Renal pelvis (tissue), 4 donors: ENCODE data around the gene SEC31A. TPM values are rescaled to one million over a fixed set of nuclear protein-coding genes. Genes with fewer than 3 reads are reported as not detected.

ENCODE experiments used
- DNase-seq: peaks from one replicate; pipeline ENCODE4 v3.0.0-alpha.2; 2013
- polyA plus RNA-seq, 3 donors: library from polyadenylated mRNA; unstranded; fragments of 120-200 nt; gene quantifications; one replicate each; pipeline ENCODE4 v1.2.1, GENCODE V29; 2013; ENCODE audit not compliant: insufficient read length in 3 of 3

The SEC31A gene
- polyA plus RNA-seq, 3 donors = 212 to 259 (median 243) TPM

- DNase-seq = peak; percentile 72
These were observed 92.6 kb downstream of the SEC31A start, which contains the start of gene SCD5 for GRCh38 chr4:82798168-82799005. Gene SCD5 (minus strand): TSS chr4:82798796. CDS start chr4:82798537, 259 bp downstream.

DNA sequence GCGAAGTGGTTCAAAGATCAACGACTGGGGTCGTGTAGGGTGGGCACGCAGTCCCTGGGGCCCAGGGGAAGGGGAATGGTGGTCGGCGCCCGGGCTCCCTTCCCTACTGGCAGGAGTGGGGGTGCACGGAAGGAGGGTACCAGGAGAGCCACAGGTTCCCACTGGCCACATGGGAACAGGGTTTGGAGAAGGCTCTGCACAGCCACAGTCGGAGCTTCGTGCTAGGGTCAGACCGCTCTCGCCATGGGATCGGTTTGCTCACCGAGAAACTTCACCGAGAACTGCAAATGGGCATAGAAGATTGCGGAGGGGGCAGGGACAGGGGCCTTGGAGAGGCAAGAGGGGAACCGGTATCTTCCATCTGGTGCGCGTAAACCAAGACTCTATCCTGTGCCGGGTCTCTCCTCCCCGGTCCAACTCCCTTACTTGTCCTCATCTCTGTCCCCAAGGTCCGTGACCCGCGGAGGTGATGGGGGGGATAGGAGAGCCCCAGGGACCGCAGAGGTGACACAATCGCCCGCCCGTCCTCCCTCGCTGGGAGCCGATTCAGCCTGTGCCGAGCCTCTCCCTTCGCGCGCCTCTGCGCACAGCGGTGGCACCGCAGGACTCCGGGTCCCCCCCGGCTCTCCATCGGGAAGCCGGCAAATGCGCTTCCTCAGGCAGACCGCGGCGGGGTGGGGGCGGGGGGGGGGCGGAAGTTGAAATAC is 93.4 kb downstream of the SEC31A start:
- DNase-seq = peak; percentile 36

DNA sequence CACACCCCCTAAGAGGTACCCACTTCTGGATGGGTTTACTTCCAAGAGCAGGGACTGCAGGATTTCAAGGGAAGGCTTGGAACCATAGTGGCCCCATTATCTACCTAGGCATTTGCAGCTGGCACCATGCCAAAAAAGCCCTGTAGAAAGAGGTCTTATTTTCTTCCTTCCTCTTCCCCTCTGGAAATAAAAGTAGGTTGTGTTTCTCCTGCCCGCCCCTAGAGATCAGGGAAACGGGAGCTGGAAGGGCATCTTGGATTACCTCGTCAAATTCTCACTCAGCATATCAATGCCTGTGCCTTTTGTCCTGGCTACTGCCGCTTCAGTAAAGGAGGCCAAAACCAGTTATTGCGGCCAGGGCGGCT is 93.9 kb downstream of the SEC31A start:
- DNase-seq = peak; percentile 12

DNA sequence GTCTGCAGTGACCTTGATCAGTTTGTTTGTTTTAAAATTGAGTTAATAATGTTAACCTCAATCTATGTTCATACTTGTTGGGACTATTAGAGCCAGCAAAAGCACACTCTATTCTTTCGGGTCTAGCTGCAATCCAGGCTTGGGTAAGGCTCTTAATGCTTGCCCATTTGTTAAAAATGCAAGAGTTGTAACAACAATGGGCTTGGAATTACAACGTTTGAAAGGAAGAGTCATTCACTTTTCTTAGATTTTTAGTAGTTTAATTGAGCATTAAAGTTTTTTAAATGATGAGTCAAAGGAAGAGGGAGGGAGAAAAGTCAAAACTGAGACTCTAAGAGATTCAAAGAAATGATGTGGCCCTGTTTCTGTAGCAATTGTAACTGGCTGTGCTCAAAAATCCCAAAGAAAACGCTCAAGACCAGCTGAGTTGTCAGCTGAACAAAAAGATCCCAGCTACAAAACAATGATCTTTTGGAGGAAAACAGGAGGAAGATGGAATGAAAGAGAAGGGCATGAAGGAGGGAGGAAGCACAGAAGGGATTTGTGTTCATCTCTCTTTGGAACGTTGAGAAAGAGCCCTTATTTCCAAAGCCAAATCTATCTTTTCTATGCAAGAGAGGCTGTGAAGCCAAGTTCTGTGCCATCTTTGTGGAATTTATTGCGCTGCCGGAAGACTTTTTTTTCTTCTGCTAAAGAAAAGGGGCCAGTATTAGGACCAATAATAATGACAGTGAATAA is 97.9 kb downstream of the SEC31A start:
- DNase-seq = no peak

DNA sequence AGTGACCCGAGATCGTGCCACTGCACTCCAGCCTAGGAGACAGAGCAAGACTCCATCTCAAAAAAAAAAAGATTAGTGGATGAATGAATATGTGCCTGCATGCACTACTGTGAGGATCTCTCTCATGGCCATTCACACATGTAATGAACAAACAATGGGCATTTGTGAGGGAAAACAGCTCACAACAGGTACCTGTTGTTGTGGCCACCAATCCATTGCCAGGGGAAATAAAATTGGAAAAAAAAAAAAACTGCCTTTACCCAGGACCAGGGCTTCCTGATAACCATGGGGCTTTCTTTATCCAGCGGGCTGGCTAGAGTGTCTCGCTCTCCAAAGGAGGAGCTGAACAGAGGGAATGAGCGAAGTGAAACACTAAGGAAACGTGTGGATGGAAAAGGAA is 99.8 kb downstream of the SEC31A start:
- DNase-seq = no peak

DNA sequence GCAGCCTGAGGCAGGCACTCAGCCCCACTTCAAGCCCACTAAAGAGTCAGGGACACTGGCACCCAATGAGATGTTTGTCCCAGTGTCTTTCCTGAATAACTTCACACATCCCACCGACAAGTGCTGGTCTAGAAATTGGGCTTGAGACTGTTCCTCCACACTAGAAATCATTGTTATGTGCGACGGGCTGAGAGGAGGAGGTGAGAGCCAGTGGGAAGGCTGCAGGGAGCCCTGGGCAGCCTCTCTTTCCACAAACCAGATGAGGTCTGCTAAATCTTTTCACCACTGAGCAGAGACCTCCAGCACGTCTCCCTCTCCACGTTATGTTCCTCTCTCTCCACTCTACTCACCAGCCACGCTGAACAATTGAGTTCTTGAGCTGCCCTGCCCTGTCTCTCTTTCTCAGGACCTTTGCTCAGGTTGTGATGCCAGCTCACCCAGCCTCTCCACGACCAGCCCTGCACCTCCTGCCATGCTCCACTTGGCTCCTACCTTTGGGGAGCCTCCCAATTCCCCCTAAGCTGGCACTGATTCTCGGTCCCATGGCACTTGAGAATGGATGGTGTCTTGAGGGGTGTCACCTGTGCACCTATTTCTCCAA is 100.8 kb downstream of the SEC31A start:
- DNase-seq = no peak

GRCh38 chr4:82789025-82789776 is 101.8 kb downstream of the SEC31A start:
- no peak for DNase-seq

DNA sequence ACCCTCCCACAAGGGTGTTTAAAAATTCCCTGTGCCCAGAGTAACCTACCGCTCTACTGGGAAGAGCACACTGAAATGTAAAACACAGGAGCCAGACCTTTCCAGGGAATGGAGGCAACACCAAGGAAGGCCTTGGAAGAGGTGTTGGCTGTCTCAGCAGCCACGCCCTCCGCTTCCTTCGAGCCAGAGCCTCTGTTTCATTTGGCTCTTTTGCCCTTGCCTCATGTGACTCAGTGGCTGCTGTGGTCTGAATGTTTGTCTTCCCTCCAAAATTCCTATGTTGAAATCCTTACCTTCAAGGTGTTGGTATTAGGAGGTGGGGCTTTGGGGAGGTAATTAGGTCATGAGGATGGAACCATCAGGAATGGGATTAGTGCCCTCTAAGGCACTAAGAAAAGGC is 103.6 kb downstream of the SEC31A start:
- DNase-seq = no peak

DNA sequence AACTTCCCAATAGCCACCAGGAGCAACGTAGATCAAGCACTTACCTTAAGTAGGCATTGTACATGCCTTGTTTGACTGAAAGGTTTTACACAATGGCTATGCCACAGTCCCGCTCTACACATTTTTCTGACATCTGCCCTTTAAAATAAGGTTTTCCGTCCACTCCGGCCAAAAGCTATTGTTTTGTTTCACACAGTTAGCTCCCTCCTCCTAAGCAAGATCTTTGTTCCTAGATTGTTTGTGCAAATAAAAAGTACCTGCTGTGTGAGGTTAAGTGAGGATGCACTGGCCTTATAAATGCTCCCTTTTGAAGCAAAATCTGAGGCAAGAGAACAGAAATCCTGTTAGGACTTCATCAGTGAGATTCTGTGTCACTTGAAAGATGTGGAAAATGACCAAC is 104.1 kb downstream of the SEC31A start:
- DNase-seq = no peak

DNA sequence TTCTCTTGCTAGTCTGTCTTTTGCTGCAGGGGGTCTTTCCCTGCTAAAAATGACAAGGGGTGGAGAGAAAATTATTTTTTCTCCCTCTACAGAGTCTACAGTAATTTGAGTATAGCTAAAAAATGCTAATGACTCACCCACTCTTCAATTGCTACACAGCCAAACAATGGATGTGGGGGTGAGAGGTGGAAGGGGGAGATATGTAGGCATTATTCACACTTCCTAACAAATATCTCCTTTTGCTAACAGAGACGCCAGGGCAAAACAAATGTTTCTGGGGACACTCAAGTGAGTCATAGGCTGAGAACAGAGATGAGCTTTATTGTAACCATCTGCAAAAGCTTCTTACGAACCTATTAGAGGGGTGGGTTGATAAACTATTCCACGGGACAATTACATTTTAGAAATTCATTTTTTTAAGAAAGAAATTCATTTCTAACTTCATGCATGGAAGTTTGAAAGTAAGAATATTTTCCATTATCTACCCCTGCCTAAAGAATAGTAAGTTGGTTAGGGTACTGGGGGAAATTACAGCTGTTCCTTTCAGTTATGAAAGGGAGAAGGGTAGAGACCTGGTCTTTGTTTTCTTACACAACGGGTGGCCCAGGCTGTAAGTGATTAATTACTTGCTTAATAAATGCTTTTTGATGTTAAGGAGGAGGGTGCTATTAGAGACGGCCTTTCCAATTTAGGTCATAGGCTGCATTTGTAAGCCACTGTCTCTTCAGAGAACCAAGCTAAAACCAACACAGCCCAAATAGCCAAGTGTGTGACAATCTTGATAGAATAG is 105.1 kb downstream of the SEC31A start:
- no peak for DNase-seq

GRCh38 chr4:82784681-82785610 is 106.0 kb downstream of the SEC31A start:
- no peak for DNase-seq

- no peak for DNase-seq
These were observed 108.2 kb downstream of the SEC31A start for GRCh38 chr4:82782626-82783345.

GRCh38 chr4:82780752-82781231 is 110.2 kb downstream of the SEC31A start:
- no peak for DNase-seq

DNA sequence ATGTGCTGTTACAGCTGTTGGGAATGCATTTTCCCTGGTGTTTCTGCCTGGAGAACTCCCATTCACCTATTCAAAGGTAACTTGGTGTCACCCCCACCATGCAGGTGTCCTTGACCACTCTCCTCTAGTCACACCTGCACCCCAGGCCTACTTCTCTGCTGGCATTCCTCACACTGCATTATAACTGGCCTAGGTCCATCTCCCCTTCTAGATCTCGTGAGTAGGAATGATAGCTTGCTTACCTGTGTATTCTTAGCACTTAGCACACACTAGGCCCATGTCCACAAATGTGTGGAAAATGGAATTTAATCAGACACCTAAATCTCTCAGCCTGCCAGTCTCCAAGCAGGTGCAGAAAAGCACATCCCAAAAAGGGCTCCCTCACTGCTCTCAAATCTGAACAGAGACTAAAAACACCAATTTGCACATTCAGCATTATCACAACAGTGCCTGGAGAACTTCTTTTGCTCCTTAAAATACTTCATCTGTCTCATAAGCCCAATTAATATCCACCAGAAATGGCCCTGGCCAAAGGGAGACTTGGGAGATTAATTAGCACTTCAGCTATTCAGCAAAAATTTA is 110.7 kb downstream of the SEC31A start:
- no peak for DNase-seq

- no peak for DNase-seq
These were observed 111.9 kb downstream of the SEC31A start for GRCh38 chr4:82779032-82779431.

DNA sequence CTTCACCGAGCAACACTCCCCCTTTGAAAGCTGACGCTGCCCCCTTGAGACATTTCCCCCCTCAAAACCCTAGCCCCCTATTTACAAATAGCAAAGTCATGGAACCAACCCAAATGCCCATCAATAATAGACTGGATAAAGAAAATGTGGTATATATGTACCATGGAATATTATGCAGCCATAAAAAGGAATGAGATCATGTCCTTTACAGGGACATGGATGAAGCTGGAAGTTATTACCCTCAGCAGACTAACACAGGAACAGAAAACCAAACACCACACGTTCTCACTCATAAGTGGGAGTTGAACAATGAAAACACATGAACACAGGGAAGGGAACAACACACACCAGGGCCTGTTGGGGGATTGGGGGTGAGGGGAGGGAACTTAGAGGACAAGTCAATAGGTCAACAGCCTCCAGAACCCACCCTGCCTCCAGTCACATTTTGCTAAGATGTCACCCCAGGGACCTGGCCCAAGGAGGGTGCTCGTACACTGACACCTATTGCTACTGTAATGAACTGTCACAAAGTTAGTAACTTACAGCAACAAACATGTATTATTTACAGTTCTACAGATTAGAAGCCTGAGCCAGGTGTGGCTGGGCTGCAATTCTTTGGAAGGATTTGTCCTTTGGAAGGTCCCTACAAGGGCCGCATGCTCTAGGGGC is 113.0 kb downstream of the SEC31A start:
- no peak for DNase-seq

DNA sequence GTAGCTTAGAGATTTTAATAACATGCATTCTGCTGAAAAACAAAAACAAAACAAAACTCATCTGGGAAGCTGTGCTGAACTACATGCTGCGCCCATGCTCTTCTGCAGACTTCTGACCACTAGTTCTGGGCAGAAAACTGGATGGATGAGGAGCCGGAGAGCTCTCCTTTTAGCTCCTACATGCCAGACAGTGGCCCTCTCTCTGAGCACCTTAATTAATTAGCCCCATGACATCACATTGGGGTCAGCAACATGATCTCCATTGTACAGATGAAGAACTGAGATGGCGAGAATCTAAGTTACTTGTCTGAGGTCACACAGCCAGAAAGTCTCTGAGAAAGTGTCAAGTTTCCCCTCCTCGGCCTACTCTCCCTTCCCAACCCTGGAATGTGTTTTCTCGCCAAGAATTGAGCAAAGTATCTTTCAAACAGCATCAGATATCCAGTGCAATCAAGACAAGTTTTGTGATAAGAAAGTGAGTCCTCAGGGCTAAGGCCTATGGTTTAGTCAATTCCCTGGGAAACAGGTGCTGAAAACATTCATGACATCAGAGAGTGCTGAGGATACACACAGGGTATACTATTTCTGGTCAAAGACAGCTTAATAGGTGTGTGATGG is 113.9 kb downstream of the SEC31A start:
- DNase-seq = no peak
